LoVo (cell line): ENCODE measurements around the gene FAS.

Source experiments
- DNase-seq: peaks from one replicate; pipeline ENCODE4 v3.0.0-alpha.2; 2016; ENCODE audit warnings: low spot score

The FAS gene

DNA sequence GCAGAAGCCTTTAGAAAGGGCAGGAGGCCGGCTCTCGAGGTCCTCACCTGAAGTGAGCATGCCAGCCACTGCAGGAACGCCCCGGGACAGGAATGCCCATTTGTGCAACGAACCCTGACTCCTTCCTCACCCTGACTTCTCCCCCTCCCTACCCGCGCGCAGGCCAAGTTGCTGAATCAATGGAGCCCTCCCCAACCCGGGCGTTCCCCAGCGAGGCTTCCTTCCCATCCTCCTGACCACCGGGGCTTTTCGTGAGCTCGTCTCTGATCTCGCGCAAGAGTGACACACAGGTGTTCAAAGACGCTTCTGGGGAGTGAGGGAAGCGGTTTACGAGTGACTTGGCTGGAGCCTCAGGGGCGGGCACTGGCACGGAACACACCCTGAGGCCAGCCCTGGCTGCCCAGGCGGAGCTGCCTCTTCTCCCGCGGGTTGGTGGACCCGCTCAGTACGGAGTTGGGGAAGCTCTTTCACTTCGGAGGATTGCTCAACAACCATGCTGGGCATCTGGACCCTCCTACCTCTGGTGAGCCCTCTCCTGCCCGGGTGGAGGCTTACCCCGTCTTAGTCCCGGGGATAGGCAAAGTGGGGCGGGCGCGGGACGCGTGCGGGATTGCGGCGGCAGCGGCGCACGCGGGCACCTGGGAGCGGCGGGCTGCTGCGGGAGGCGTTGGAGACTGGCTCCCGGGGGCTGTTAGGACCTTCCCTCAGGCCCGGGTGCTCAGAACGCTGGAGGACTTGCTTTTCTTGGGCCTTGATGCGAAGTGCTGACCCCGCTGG, at the start of gene FAS:
Gene FAS (plus strand): TSS at position 415 of the 777 bp plus-strand sequence. CDS start 79 bp downstream, at position 494.
- peak; percentile 86 for DNase-seq

DNA sequence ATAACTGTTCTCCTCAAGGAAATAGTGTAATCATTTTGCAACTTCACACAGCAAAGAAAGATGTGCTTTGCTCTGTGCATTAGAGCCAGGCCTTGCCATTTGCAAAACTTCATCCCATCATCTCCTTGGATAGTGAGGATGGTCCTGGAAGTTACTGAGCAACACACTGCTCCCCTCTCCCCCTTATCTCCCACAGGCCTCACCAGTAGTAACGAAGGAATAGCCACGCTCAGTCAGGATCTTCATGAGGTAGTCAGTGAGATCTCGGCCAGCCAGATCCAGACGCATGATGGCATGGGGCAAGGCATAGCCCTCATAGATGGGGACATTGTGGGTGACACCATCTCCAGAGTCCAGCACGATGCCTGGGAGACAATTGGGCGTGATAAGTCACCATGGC, 49.6 kb upstream of the FAS start:
- no peak for DNase-seq

DNA sequence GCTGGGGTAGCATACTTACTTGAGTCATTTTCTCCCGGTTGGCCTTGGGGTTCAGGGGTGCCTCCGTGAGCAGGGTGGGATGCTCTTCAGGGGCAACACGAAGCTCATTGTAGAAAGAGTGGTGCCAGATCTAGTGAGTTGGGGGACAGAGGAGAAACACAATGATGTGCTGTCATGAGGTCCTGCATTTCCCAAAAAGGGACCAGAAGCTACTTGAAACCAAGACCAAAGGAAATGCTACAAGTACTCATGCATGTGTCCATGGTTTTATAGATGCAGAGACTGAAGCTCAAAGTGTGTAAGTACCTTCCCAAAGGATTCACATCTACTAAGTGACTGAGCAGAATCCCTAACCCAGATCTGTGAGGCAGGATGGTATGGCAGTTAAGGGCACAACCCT, 46.8 kb upstream of the FAS start:
- DNase-seq: no peak

- no peak for DNase-seq
These were observed 45.8 kb upstream of the FAS start for GRCh38 chr10:88944813-88945212.

DNA sequence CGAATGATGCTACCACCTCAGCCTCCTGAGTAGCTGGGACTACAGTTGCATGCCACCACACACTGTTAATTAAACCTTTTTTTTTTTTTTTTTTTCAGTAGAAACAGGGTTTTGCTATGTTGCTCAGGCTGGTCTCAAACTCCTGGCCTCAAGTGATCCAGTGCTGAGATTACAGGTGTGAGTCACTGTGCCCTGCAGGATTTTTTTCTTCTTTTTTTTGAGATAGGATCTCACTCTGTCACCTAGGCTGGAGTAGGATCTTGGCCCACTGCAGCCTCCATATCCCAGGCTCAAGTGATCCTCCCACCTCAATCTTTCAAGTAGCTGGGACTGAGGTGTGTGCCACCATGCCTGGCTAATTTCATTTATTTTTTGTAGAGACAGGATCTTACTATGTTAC, 44.4 kb upstream of the FAS start:
- DNase-seq: no peak

DNA sequence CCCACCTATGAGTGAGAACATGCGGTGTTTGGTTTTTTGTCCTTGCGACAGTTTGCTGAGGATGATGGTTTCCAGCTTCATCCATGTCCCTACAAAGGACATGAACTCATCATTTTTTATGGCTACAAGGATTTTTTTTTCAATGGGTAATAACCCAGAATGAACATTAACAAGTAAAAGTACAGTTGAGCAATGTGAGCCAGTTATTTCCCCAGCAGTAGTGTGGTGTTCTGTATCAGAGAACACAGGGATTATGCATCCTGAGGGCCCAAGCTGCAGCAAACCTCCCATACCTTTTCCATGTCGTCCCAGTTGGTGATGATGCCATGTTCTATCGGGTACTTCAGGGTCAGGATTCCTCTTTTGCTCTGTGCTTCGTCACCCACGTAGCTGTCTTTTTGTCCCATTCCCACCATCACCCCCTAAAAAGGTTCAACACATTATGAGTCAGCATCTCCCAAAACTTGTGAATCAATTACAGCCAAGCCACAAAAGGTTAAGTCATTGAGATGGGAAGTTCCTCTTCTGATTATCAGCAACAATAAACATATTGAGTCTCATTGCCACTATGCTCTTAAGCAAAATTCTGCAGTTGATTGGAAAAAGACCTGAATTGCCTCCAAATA, 43.5 kb upstream of the FAS start:
- DNase-seq: no peak

GRCh38 chr10:88949051-88949450, 41.5 kb upstream of the FAS start:
- DNase-seq: no peak

DNA sequence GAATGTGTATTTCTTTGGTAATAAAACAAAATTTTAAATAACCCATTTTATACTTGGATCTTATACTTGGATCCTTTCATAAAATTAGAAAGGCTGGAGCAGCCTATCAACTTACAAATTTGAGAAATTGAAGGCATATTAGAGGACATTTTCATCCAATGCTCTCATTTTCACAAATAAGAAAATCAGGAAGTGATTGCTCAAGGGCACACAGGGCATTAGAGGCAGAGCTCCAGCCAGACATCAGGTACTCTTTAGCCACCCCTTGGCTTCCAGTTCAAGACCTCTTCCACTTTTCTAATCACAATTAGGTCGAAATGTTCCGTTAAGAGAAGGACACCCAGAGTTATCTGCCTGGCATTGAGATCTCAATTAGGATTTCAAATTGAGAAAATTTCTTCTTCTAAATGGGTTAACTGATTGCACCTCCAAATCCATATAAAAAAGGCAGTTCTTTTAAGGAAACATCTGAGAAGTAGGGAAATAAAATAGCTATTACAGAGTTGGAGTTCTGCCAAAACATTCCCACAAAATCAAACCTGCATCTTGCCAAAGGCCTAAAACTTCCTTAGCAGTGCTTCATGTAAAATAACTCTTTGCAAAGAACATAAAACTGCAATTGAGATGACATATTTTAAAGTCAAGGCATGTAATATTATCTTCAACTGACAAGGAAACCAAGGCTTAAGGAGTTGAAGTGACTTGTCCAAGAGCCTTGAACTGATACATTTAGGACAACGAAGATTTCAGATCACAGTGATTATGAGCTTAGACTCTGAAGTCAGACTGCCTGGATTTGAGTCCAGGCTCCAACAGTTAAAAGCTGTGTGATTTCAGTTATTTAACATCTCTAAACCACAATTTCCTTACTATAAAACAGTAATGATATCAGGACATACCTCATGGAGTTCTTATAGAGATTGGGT, 40.4 kb upstream of the FAS start:
- no peak for DNase-seq

DNA sequence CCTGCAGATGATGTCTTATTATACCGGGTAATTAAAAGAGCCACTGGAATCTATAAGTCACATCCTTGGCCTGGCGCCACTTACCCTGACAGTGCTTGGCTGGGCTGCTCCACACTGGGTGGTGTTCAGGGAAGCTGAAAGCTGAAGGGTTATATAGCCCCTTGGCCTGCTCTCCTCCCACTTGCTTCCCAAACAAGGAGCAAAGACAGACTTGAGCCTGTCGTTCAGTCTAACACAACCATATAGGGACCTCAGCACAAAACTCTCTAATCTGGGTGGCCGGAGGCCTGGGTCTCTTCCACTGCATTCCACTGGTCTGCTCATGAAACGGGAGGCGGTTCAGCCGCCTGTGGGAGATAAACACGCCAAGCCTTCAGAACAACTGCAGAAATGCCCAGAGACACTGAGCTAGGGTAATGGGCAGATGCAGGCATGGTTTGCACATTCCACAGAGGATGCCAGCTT, 37.9 kb upstream of the FAS start, which contains the start of gene ACTA2:
Gene ACTA2 (minus strand): TSS at position 127 of the 465 bp plus-strand sequence. CDS start 3,843 bp downstream, outside the sequence.
- no peak for DNase-seq

DNA sequence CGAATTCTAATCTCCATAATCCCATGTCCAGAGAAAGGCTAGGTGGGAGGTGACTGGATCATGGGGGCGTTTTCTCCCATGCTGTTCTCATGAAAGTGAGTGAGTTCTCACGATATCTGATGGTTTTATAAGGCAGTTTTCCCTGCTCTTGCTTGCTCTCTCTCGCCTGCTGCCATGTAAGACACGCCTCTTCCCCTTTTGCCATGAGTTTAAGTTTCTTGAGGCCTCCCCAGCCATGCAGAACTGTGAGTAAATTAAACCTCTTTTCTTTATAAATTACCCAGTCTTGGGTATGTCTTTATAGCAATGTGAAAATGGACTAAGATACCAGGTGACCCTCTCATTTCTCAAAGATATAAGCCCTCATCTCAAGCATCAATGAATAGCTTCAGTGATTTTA, 36.9 kb upstream of the FAS start:
- no peak for DNase-seq

DNA sequence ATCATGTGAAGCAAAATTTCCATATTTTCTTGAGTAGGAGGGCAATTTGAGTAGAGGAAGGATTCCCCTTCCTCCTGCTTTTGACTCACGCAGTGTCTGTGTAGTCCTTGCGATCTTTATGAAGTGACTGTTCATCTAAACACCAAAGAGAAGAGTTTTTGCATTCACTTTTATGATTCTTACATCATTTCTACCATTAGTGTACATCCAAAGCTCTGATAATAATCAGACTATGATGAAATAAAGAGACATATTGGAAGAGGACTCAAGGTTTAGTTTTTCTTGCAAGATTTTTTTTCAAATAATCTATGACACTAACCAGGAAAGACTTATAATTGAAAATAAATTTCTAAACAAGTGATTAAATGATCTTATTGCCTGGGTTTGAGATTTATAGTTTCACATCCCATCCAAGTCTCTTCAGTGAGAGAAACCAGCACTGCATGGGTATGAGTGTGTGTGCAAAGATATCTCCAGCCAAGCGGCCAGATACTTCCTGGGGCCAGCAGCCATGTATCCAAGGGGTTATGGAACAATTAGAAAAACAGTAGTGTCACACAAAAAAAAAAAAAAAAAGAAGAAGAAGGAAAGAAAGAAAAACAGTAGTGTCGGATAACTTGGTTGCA, 36.0 kb upstream of the FAS start:
- no peak for DNase-seq

GRCh38 chr10:88957381-88957780, 33.2 kb upstream of the FAS start:
- no peak for DNase-seq

DNA sequence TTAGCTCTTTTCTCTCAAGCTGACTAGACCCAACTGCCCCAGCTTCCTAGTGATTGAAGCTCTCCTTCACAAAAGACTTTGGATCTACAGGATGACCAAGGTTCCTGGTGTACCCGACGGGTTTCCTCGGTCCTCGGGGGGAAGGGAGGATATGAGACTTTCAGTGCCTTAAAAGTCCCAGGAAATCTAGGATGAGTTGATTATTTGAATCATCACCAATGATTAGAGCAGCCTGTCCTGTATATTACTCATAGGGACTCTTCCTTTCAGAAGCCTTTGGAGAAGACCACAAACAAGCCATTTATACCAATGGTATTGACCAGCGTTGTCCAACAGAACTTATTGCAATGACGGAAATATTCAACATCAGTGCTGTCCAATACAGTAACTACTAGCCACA, 31.9 kb upstream of the FAS start:
- no peak for DNase-seq

DNA sequence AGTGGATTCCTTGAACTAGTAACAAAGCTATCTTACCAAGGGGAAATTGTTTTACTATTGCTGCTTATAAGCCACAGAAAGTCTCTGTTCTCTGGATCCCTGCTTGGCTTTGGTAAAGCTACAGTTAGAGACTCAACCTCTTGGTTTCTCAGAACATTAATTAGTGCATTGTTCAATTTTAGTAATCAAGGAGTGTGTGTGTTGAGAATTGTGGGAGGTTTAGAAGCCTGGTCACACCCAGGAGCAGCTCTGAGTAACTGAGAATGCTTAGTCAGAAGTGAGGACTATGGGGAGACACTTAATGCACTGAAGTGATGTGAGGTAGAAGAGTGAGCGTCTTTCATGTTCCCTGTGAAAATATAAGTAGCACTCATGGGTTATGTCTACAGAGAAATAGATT, 29.8 kb upstream of the FAS start:
- no peak for DNase-seq

GRCh38 chr10:88961266-88961665, 29.3 kb upstream of the FAS start:
- DNase-seq: no peak

- DNase-seq: no peak
These were observed 28.3 kb upstream of the FAS start for GRCh38 chr10:88962336-88962735.

DNA sequence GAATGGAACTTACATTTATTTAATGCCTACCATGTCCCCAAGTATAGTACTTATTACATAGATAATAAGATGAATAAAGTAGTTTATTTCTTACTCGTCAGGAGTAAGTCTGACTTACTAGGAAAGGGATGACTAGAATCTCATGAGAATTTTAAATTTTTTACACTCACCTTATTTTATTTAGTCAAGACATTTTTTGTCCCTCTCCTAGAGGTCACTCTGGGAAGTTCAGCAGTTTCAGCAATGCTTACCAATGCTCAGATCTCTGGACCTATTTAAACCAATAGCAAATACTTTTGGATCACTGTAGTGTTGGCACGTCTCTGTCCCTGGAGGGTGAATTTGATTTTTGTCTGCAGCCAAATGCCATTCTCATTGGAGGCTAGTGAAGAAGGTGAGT, 27.3 kb upstream of the FAS start:
- no peak for DNase-seq

DNA sequence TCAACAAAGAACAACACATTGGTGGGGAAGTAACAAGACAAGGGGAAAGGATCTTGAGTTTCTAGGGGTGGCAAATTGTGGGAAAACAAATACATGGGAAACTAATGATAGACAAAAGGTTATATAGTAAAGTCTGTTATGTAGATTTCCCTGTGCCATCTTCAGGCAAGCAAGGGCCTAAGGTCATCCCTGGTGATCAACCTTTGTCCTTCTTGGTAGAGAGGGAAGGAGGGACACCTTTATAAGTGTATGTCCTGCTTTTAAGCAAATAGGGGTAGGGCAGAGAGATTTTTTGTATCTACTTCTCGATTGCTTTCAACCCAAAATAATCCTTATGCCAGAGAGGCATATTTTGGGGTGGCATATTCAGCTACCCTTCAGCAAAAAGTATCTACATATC, 26.2 kb upstream of the FAS start:
- DNase-seq: no peak

- DNase-seq: no peak
These were observed 25.7 kb upstream of the FAS start for GRCh38 chr10:88964869-88965415.

- DNase-seq: no peak
These were observed 23.8 kb upstream of the FAS start for GRCh38 chr10:88966797-88967196.

DNA sequence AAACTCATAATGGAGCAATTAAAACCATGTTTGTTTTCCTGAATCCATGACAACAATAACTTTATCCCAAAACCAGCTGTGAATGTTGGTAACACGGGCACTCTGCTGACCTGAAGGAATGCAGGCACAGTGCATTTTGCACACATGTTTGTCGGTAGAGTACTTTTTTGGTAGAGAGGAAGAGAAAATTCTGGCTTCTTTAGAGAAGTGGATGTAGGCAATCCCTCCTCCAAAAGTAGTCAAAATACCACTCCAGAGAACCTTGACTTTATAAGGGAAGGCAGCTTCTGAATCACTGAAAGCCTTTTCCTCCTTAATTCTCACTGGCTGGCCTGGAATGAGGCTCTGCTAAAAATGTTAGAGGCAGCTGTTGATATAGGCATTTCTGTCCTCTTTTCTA, 22.2 kb upstream of the FAS start:
- DNase-seq: no peak
